DMS153 (cell line): ENCODE measurements around the gene ACTN1.

Experiments
- DNase-seq: peaks from one replicate; lab custom pipeline; 2025; lab: John Stamatoyannopoulos, UW

Gene ACTN1

DNA sequence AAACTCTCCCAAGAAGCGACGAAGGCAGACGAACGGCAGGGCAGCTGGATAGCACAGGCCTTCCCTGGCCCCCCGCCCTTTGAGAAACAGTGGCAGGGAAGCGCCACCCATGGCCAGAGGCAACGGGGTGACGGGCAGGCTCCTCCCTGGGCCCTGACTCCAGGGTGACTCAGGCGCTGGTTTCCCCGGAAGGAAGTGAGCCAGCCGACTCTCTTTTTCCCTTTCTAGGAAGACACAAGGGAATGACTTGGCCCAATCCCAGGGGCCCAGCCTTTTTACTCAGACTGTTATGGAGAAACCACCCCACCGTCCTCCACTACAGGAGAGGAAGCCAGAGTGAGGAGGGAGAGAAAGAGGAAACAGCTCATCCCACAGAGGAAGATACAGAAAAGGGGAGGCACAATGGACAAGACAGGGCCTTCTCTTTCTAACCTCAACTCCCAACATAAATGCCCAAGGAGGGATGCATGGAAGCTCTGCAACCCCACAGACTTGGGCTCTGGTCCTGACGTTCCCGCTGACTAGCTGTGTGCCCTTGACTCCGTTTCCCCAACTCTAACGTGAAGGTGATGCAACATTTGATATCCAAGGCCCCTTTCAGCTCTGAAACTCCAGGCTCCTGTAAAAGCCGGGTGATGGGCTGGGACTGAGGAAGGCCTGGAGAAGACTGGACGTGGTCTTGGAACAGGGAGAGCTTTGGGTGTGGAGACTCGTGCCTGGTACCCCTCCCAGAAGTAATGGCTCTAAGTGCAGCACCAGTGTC is 27.9 kb downstream of the ACTN1 start:
- no peak for DNase-seq

GRCh38 chr14:68950111-68950510 is 29.0 kb downstream of the ACTN1 start:
- no peak for DNase-seq

DNA sequence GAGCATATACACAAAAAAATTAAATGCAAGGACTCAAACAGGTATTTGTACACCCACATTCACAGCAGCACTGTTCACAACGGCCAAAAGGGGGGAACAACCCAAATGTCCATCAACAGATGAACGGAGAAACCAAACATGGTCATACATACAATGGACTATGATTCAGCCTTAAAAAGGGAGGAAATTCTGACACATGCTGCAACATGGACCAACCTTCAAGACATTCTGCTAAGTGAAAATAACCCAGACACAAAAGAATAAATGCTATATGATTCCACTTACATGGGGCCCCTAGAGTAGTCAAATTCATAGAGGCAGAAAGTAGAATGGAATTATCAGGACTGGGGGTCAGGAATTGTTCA is 29.5 kb downstream of the ACTN1 start:
- no peak for DNase-seq

DNA sequence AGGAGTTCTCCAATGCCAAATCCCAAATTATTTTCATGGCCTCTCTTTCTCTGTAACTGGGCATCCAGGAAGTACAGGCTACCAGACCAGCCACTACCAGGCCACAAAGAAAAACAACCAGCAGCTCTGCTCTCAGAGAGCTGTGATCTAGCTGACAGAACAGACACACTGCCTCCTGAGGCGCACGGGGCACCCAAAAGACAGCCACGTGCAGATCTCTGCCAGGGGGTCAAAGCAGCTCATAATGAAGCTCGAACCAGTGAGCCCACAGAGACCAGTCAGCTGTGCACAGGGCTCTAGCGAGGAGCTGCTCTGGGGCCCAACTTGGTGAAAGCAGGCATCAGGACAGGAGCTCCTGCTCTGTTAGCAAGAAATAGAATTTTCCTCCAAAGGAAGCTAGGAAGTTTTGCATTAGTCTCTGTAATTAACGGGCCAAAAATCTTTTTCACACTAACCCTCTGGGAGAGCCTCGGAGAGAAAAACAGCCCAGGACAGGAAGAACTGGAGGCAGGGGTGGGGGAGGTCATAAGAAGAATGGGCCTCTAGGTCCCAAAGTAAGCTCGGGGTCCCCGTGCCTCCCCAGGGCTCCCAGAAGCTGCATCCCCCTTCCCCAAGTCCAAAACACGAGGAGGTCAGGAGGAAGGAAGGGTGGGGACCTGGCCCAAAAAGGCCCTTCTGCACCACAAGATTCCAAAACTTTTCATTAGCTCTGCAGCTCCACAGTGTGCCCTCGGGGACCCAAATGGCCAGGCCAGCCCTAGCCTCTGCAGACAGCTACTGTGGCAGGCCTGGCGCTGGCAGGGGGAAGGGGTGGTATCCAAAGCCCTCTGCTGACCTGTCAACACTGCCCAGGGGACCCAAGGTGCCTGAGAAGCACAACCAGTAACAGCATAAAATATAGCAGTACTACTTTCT is 30.2 kb downstream of the ACTN1 start:
- DNase-seq = no peak

DNA sequence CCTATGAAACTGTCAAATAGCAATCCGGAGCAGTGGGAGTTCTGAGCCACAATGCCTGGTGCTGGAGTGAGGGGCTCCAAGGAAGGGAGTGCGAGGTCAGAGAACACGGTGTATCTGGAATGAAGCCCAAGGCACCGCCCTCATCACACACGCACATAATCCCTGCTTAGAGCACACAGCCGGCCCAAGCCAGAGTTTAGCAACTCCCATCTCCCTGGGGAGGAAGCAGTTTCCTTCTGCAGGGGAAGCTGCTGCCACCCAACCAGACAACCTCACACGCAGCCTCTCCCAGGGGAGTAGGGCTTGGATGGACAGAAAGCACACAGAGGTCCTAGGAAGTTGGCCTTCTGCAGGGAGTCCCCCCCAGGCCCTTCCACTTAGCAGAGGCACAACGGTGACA is 31.3 kb downstream of the ACTN1 start:
- DNase-seq = peak; percentile 82

- no peak for DNase-seq
Observed at GRCh38 chr14:68946489-68946822, 32.6 kb downstream of the ACTN1 start.

- DNase-seq = peak; percentile 8
Observed at GRCh38 chr14:68945585-68946488, 33.3 kb downstream of the ACTN1 start.

DNA sequence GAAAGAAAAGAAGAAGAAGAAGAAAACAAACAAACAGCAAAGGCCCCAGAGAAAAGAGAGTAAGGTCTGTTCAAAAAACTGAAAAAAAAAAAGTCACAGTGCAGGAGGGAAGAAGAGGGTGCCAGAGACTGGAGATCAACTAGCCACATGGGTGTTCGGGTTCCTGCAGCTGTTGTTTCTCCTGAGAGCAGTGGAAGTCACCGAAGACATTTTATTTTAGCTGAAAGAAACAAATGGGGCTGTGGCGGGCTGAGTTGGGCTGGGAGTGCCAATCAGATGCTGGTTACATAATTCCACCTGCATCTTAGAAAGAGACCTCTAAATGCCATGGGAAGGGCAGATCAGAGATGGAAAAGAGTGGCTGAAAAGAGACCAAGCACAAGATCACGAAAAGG is 33.9 kb downstream of the ACTN1 start:
- no peak for DNase-seq

DNA sequence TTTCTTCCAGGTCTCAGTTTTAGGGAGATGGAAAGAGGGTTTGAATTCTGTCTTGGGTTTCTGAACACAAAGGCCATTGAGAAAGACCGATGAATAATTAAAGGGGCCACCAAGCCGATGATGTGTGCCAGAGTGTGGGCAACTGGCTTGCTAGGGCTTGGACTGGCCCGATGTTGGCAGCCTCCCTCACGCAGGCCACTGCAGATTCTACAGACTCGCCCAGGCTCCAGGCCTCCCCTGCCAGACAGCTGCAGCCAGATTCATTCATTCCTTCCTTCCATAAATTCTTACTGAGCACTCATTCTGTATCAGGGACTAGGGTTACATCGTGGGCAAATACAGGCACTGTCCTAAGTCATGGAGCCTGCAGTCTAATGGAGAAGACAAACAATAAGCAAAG is 34.9 kb downstream of the ACTN1 start:
- no peak for DNase-seq

DNA sequence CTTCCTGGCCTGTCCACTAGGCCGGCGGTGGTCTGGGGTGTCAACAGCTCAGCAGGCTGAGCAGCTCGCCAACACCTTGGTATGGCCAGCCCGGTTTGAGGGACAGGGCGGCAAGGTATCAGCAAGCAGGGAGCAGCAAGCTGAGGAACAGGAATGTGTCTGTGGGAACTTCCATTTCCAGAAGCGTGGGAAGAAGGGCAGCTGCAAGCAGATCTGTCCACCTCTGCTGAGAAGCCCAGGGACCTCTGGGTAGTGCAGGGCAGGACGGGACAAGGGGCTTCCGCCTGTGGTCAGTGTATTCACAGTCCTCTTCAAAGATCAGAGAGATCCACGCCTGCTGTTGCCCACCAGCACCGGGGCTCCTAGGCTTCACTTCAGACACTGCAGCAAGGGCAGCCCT is 36.0 kb downstream of the ACTN1 start:
- DNase-seq = no peak

GRCh38 chr14:68942296-68943035 is 36.6 kb downstream of the ACTN1 start:
- DNase-seq = no peak

DNA sequence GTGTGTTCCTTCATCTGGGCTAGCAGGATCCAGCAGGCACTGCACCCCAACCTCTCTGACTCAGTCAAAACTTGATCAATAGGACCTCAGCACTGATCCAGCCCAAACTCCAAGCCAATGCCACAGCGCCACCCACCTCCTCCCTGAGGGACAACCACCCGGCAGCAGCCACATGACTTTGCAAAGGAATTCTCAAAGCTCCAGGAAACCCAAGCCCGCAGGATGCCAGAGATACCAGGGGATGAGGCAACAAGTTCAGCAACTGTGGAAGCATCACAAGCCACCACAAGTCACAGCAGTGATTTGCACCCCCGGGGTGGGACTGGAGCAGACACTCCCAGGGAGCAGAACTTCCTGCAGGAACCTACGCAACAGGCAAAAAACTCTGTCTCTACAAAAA is 37.3 kb downstream of the ACTN1 start:
- DNase-seq = no peak

GRCh38 chr14:68940614-68941185 is 38.4 kb downstream of the ACTN1 start:
- no peak for DNase-seq

- DNase-seq = no peak
Observed at GRCh38 chr14:68939893-68940613, 39.0 kb downstream of the ACTN1 start.

DNA sequence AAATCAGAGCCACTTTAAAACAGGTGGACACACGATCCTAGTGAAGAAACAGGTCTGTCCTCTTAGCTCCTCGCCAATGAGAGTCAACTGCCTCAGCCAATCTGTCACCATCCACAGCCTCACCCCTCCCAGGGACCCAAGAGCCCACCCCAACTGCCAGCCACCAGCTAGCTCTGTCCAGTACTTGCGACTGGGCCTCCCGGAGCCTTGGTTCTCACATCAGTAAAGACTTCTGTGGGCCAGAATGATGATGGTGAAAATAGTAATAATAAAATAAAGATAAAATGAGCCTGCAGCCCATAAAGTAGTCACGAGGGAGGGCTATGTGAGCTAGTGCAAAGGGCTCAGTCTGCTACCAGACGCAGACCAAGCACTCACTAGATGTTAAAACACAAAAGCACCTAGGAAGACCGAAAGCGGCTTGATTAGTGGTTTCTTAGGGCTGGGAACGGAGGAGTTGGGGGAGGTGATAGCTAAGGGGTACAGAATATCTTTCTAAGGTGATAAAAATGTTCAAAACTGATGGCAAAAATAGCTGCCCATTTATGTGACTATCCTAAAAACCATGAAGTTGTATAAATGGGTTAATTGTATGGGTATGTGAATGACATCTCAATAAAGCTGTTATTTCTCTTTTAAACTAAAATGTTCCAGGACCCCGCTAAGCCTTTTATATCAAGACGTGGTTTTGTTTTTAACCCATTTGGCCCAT is 39.8 kb downstream of the ACTN1 start:
- no peak for DNase-seq

GRCh38 chr14:68938271-68939150 is 40.6 kb downstream of the ACTN1 start:
- no peak for DNase-seq

DNA sequence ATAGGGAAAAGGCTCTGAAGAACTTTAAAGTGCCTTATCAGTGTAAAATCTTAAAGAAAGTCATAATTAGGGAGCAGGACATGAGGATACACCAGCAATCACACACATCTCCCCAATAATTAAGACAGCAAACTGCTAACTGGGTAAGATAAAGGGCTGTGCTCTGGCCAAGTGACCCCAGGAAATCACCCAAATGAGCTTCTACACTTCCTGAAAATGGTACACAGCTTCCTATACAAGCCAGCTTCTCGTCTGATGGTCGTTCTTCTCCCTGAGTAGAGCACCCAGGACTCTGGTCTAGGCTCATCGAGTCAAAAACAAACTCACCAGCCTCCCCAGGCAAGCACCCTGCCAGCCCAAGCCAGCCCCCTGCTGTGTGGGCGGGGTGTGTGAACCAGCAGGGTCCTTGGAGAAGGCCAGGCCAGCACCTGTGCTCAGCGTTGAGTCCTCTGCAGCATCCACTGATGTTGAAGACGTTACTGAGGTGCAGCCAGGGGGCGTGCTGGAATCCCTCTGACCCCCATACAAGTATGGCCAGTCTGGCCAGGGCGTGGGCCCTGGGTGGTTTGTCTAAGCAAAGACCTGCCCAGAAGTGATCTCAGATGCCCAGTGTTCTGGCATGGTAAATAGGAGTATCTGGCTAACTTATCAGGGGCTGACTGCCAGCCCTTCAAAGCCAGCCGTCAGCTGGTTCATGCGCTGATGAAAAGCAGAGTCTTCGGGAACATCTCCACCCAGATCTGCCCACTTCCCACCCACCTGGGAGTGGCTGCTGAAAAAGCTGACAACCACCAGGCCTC is 41.4 kb downstream of the ACTN1 start:
- DNase-seq = no peak

DNA sequence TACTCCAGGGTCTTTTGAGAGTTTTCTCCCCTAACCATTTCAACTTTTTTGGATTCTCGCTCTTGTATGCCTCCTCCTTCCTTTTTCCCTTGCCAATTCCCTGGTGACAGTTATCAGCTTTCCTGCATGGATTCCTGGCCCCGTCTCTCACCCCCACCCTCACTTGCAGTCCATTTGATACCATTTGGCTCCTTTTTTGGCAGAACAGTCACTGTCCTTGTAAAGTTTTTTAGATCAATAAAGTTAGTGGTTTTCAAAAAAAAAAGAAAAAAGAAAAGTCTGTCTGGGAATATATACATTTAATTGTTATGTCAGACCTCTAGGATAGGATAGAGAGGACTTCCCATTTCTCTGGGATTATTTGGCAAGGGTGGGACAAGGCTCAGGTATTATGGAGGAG is 42.1 kb downstream of the ACTN1 start:
- DNase-seq = no peak
